GM12865 (cell line): ENCODE measurements around the gene PDZD2.

ENCODE experiments used
- DNase-seq: peaks from one replicate; pipeline ENCODE4 v3.0.0; 2010; ENCODE audit warnings: low read depth
- H3K4me3 ChIP-seq: 2 replicates; pipeline ENCODE4 v1.5.1; 2011; ENCODE audit warnings: mild to moderate bottlenecking, low read depth, low read length, control low read depth
- CTCF ChIP-seq: IDR thresholded peaks from 2 replicates; pipeline ENCODE4 v1.5.1; 2011; ENCODE audit warnings: low read length, control low read depth, low read depth, inconsistent platforms; ENCODE audit not compliant: insufficient read depth; ENCODE audit errors: missing control alignments

Gene PDZD2

DNA sequence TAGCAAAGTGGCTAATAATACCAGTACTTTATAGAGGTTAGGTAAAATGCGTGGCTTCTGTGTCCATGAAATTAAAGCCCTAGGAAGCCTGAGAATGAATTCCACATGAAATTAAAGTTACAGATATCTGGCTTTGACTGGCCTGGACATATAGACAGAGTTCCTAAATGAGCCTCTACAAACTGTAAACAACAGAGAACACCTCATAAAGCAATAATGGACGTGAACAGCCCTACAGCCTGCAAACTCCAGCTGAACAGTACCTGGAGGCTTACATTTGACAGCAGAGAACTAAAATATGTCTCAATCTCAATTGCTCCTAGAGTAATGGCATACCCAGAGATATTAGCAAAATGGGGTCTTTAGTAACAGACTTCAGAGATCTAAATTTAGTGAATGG lies 506.4 kb downstream of the PDZD2 start:
- DNase-seq, result no peak
- TF ChIP-seq CTCF, result no peak
- H3K4me3 ChIP-seq, result no peak overlapping the region

DNA sequence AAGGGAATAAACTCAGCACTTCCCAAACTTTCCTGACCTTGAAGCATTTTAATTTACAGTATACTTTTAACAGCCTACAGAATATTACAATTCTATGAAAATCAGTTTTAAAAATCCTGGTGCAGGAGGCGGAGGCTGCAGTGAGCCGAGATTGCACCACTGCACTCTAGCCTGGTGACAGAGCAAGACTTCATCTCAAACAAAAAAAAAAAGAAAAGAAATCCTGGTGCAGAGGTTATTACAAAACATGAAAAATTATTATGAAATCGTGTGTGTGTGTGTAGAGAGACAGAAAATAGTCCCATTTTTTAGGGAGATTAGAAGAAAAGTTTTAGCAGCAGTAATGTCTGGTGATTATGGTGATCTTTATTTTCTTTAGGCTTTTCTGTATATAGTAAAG lies 508.3 kb downstream of the PDZD2 start:
- DNase-seq, result no peak
- no peak overlapping the region for H3K4me3 ChIP-seq
- no peak for TF ChIP-seq CTCF

GRCh38 chr5:32147959-32148358 lies 509.0 kb downstream of the PDZD2 start:
- TF ChIP-seq CTCF, result no peak
- DNase-seq, result no peak
- no peak overlapping the region for H3K4me3 ChIP-seq

DNA sequence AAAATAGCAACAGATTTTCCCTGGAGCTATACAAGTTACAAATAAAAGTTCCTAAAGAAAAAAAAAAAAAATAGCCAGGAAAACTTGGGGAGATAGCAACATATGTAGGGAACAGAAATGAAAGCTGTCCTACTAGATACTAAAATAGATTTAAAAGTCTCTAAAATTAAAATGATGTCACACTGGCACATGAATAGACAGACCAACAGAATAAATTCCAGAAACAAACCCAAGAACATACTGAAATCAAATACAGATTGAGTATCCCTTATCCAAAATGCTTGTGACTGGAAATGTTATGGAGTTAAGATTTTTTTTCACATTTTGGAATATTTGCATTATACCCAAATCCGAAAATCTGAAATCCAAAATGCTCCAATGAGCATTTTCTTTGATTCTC lies 511.4 kb downstream of the PDZD2 start:
- no peak overlapping the region for H3K4me3 ChIP-seq
- no peak for DNase-seq
- no peak for TF ChIP-seq CTCF

DNA sequence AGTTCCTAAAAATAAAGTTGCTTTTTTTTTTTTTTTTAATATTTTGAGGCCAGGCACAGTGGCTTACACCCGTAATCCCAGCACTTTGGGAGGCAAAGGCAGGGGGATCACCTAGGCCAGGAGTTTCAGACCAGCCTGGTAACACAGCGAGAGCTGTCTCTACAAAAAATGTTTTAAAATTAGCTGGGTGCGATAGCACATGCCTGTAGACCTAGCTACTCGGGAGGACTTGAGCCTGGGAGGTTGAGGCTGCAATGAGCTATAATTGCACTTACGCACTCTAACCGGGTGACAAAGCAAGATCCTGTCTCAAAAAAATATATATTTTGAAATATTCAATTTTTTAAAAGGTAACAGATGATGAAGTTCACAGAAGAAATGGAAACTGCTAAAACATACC lies 512.3 kb downstream of the PDZD2 start:
- no peak for TF ChIP-seq CTCF
- no peak for DNase-seq
- no peak overlapping the region for H3K4me3 ChIP-seq

- no peak for TF ChIP-seq CTCF
- DNase-seq, result no peak
- H3K4me3 ChIP-seq, result no peak overlapping the region
Measured at GRCh38 chr5:32153723-32154122, 514.8 kb downstream of the PDZD2 start.

- TF ChIP-seq CTCF, result no peak
Measured at GRCh38 chr5:32155211-32155610, 516.3 kb downstream of the PDZD2 start.

More at GRCh38 chr5:32155211-32155610, 516.3 kb downstream of the PDZD2 start:
- no peak overlapping the region for H3K4me3 ChIP-seq
- DNase-seq, result no peak
